ENCODE results near the gene ZNF786. TPM values are rescaled to one million over a fixed set of nuclear protein-coding genes. Genes with fewer than 3 reads are reported as not detected.

Gene ZNF786
- total RNA-seq, 1 experiment from 2014 or later = 8.5 TPM

- ChIA-PET POLR2A (no interaction called here), RAD21 (ENCODE audit: low non-redundant PET in 1 of 2, low total read pairs in 2 of 2, uncharacterized antibody in 2 of 2, unreplicated experiment in 2 of 2) (no interaction called here), CTCF (no interaction called here)
- Histone ChIP-seq H3K4me1 (ENCODE audit: control insufficient read depth in 1 of 2, insufficient read depth in 2 of 2, low read length in 2 of 2) (peaks cover 0 to 5% of the 10 kb centered on the region in 2 experiments; a peak in 1 of 4 replicates), H3K27me3 (ENCODE audit: insufficient read depth, low read length) (no peaks in the 10 kb centered on the region), H3K79me2 (ENCODE audit: insufficient read depth, low read length) (no peaks in the 10 kb centered on the region), H3K9ac (ENCODE audit: low read length) (no peak overlapping the region), H4K20me1 (ENCODE audit: insufficient read depth) (no peaks in the 10 kb centered on the region), H3K4me3 (replicated peaks in 1 of 2; ENCODE audit: low read depth in 1 of 2, low read length in 2 of 2) (no peak overlapping the region), H3K9me2 (ENCODE audit: insufficient read depth) (no peaks in the 10 kb centered on the region), H2AFZ (ENCODE audit: low read depth, low read length, poor library complexity, severe bottlenecking) (no peak overlapping the region), H3K4me2 (ENCODE audit: low read length) (no peak overlapping the region), H3K36me3 (ENCODE audit: control insufficient read depth in 1 of 2, insufficient read depth in 2 of 2, low read length in 2 of 2) (no peaks in the 10 kb centered on the region), H3K9me3 (ENCODE audit: control insufficient read depth in 1 of 2, insufficient read depth in 1 of 2, low read depth in 1 of 2, low read length in 2 of 2) (no peaks in the 10 kb centered on the region), H3K27ac (ENCODE audit: low read depth, low read length) (no peak overlapping the region)
- intact Hi-C loops (cut with micrococcal nuclease) = no loop called here
- BruUV-seq (replicated peaks) = no TSS peak
- DNase-seq (ENCODE audit: low read depth, low spot score) (no peak), ATAC-seq (no peak)
- no peak for TF ChIP-seq REST (IDR thresholded peaks at IDR 0.05; ENCODE audit: low read depth)
- TF ChIP-seq RAD21 (IDR thresholded peaks at IDR 0.05; ENCODE audit: low read depth) = no peak
- no peak for TF ChIP-seq EZH2 (IDR thresholded peaks at IDR 0.05)
- TF ChIP-seq ZNF274 (IDR thresholded peaks at IDR 0.05; ENCODE audit: low read depth, low read length) = no peak
- TF ChIP-seq POLR2A (IDR thresholded peaks at IDR 0.05; ENCODE audit: borderline replicate concordance, extremely low read depth, insufficient read depth, insufficient read length) = no peak
- no peak for TF ChIP-seq FOSL1 (IDR thresholded peaks at IDR 0.05; ENCODE audit: low read depth)
- TF ChIP-seq MAX (IDR thresholded peaks at IDR 0.05) = no peak
- no peak for TF ChIP-seq CBX3 (IDR thresholded peaks at IDR 0.05; ENCODE audit: low read depth)
- TF ChIP-seq SRF (IDR thresholded peaks at IDR 0.05; ENCODE audit: low read depth) = no peak
- no peak for TF ChIP-seq YY1 (IDR thresholded peaks at IDR 0.05; ENCODE audit: extremely low read depth, insufficient replicate concordance, low read depth, low read length)
- no peak for TF ChIP-seq CTCF (IDR thresholded peaks at IDR 0.05 in 2 of 3, conservative IDR thresholded peaks at IDR 0.05 in 1 of 3; ENCODE audit: borderline replicate concordance in 1 of 3, insufficient read depth in 1 of 3, low read depth in 2 of 3, low read length in 2 of 3)
- no peak for TF ChIP-seq TCF7L2 (IDR thresholded peaks at IDR 0.05; ENCODE audit: borderline replicate concordance, extremely low read depth, insufficient read depth, insufficient read length)
- no peak for TF ChIP-seq JUND (IDR thresholded peaks at IDR 0.05)
- TF ChIP-seq POLR2AphosphoS5 (IDR thresholded peaks at IDR 0.05; ENCODE audit: low read depth, low read length) = no peak
- TF ChIP-seq ATF3 (IDR thresholded peaks at IDR 0.05) = no peak
- no peak for TF ChIP-seq CEBPB (IDR thresholded peaks at IDR 0.05; ENCODE audit: low read depth)
- no peak for TF ChIP-seq ELF1 (IDR thresholded peaks at IDR 0.05; ENCODE audit: borderline replicate concordance, low read depth)
Observed at GRCh38 chr7:149099058-149099457, 8.5 kb upstream of the ZNF786 start.

Data from HCT116 (cell line).